OCI-LY1 (cell line): Measurements from ENCODE around the gene COPA.

ENCODE experiments used
- H2AFZ ChIP-seq: fragments of 200-600 bp; sonication (generic), shearing (Covaris generic); 2 replicates; pipeline ENCODE4 v1.6.0; 2014; ENCODE audit warnings: antibody characterized with exemption, mild to moderate bottlenecking, low read length
- H3F3A ChIP-seq: fragments of 200-600 bp; sonication (generic), shearing (Covaris generic); 2 replicates; pipeline ENCODE4 v1.6.0; 2014; ENCODE audit warnings: mild to moderate bottlenecking, antibody characterized with exemption, low read length, moderate library complexity; ENCODE audit not compliant: insufficient read depth
- H3K27ac ChIP-seq: fragments of 200-600 bp; sonication (generic); 2 replicates; pipeline ENCODE4 v1.5.1; 2014; ENCODE audit warnings: low read length, mixed run types, mild to moderate bottlenecking, low read depth; ENCODE audit not compliant: poor library complexity, severe bottlenecking
- H3K27me3 ChIP-seq: fragments of 200-600 bp; sonication (generic); 2 replicates; pipeline ENCODE4 v1.6.0; 2014; ENCODE audit warnings: antibody characterized with exemption, mild to moderate bottlenecking, low read length, moderate library complexity; ENCODE audit not compliant: insufficient read depth
- H3K36me3 ChIP-seq: fragments of 200-600 bp; sonication (generic); 2 replicates; pipeline ENCODE4 v1.6.1; 2014; ENCODE audit warnings: mild to moderate bottlenecking, antibody characterized with exemption, low read length, moderate library complexity, mixed read lengths; ENCODE audit not compliant: insufficient read depth
- H3K4me1 ChIP-seq: fragments of 200-600 bp; sonication (generic); 2 replicates; pipeline ENCODE4 v1.5.1; 2014; ENCODE audit warnings: mild to moderate bottlenecking, low read length, moderate library complexity; ENCODE audit not compliant: insufficient read depth, severe bottlenecking
- H3K4me2 ChIP-seq: fragments of 200-600 bp; sonication (generic), shearing (Covaris generic); 2 replicates; pipeline ENCODE4 v1.6.1; 2014; ENCODE audit warnings: low read length
- H3K4me3 ChIP-seq: fragments of 200-600 bp; sonication (generic); 2 replicates; pipeline ENCODE4 v1.5.1; 2014; ENCODE audit warnings: low read length, low read depth, mild to moderate bottlenecking, mixed read lengths; ENCODE audit not compliant: poor library complexity, severe bottlenecking
- H3K79me2 ChIP-seq: fragments of 200-600 bp; shearing (Covaris generic); 2 replicates; pipeline ENCODE4 v1.6.1; 2016; ENCODE audit warnings: mixed run types, low read length, mixed read lengths; ENCODE audit not compliant: insufficient read depth
- H3K9ac ChIP-seq: fragments of 200-600 bp; sonication (generic), shearing (Covaris generic); 2 replicates; pipeline ENCODE4 v1.6.1; 2014; ENCODE audit warnings: mild to moderate bottlenecking, low read length, mixed read lengths
- H3K9me2 ChIP-seq: fragments of 200-600 bp; sonication (generic), shearing (Covaris generic); 2 replicates; pipeline ENCODE4 v1.6.1; 2014; ENCODE audit warnings: low read depth, mild to moderate bottlenecking, low read length, mixed read lengths
- H3K9me3 ChIP-seq: fragments of 200-600 bp; shearing (Covaris generic); 2 replicates; pipeline ENCODE4 v1.6.1; 2014; ENCODE audit warnings: low read length, mixed read lengths
- H4K20me1 ChIP-seq: fragments of 200-600 bp; sonication (generic), shearing (Covaris generic); 2 replicates; pipeline ENCODE4 v1.6.0; 2016; ENCODE audit warnings: mild to moderate bottlenecking, low read length; ENCODE audit not compliant: insufficient read depth
- EZH2 ChIP-seq: fragments of 200-600 bp; sonication (generic), shearing (Covaris generic); IDR thresholded peaks from 2 replicates; pipeline ENCODE4 v1.8.0; 2017; ENCODE audit warnings: borderline replicate concordance, mixed run types, mild to moderate bottlenecking, antibody characterized with exemption, low read length, moderate library complexity, mixed read lengths
- TF ChIP-seq, protein P1 (sequence below): fragments of 200-600 bp; sonication (generic), shearing (Covaris generic); IDR thresholded peaks from 2 replicates; pipeline ENCODE4 v1.5.1; 2017; ENCODE audit warnings: mild to moderate bottlenecking, antibody characterized with exemption, low read length, moderate library complexity, mixed read lengths

The COPA gene

DNA sequence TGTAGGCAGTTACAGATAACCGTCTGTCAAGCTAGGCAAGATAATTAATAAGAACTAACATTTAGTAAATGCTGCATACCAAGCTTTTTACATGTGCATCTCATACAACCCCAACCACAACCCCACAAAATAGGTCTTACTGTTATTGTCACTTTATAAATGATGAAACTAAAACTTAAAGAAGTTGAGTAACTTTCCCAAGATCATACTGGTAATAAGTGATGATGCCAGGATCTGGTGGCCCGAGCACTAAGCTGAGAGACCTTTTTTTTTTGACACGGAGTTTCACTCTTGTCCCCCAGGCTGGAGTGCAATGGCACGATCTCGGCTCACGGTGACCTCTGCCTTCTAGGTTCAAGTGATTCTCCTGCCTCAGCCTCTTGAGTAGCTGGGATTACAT is 1.9 kb upstream of the COPA start:
- Histone ChIP-seq H3K4me3 (no peak overlapping the region), H3K9ac (no peak overlapping the region), H3K9me2 (no peaks in the 10 kb centered on the region), H3K27ac (no peak overlapping the region), H3K27me3 (no peaks in the 10 kb centered on the region), H3K36me3 (peaks cover 47% of the 10 kb centered on the region), H3F3A (no peaks in the 10 kb centered on the region), H3K79me2 (peaks cover 43% of the 10 kb centered on the region), H3K4me2 (no peak overlapping the region), H3K9me3 (no peaks in the 10 kb centered on the region), H3K4me1 (peaks cover 44% of the 10 kb centered on the region), H2AFZ (no peak overlapping the region), H4K20me1 (0 out of 2 replicates have a peak, but pooled peaks cover 3% of the 10 kb centered on the region)
- no peak for TF ChIP-seq EZH2
- TF ChIP-seq, protein P1, sequence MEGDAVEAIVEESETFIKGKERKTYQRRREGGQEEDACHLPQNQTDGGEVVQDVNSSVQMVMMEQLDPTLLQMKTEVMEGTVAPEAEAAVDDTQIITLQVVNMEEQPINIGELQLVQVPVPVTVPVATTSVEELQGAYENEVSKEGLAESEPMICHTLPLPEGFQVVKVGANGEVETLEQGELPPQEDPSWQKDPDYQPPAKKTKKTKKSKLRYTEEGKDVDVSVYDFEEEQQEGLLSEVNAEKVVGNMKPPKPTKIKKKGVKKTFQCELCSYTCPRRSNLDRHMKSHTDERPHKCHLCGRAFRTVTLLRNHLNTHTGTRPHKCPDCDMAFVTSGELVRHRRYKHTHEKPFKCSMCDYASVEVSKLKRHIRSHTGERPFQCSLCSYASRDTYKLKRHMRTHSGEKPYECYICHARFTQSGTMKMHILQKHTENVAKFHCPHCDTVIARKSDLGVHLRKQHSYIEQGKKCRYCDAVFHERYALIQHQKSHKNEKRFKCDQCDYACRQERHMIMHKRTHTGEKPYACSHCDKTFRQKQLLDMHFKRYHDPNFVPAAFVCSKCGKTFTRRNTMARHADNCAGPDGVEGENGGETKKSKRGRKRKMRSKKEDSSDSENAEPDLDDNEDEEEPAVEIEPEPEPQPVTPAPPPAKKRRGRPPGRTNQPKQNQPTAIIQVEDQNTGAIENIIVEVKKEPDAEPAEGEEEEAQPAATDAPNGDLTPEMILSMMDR: no peak

DNA sequence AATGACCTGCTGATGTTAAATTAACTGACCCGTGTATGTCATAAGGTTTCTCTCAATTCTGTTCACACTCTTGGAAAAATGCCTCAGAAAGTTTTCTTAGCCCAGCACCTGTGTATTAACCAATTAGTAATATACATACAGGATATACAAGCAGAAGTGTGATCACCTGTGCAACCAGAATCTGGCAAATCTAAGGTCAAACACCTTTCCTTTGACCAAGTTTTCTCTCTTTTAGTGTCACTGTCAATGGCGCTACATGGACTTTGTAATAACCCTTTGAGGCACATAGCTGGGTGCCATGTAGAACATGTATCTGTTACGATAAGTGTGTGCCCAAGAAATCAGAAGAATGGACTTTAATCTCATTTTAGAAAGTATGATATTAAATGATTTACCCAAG is 1.2 kb upstream of the COPA start:
- Histone ChIP-seq H3K27me3 (no peaks in the 10 kb centered on the region), H3K79me2 (peaks cover 45% of the 10 kb centered on the region), H3K9ac (peak overlapping the region; percentile 96), H3F3A (no peaks in the 10 kb centered on the region), H2AFZ (no peak overlapping the region), H3K36me3 (peaks cover 47% of the 10 kb centered on the region), H3K27ac (no peak overlapping the region), H3K4me3 (peak overlapping the region; percentile 98), H3K4me1 (peaks cover 44% of the 10 kb centered on the region), H4K20me1 (0 out of 2 replicates have a peak, but pooled peaks cover 3% of the 10 kb centered on the region), H3K9me2 (no peaks in the 10 kb centered on the region), H3K9me3 (no peaks in the 10 kb centered on the region), H3K4me2 (peak overlapping the region; percentile 84)
- TF ChIP-seq EZH2: no peak
- TF ChIP-seq, protein P1: no peak

DNA sequence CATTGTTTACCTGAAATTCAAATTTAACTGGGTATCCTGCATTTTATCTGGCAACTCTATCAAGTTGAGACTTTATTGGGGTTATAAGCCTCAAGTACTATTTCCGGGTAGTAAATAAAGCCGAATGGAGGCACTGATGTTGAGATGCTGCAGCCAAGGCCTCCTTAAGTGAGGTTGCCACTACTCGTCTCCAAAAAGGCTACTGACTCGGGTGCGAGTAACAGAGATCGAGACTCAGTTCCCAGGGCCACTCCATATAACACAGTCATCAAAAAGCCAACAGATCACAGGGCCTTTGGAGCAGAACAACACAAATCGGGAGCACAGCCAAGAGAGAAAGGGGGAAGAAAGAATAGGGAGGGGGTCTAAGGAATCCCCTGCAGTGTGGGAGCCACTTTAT is 524 bp downstream of the COPA start:
- H3K4me3 ChIP-seq: peak overlapping the region; percentile 98
- peak overlapping the region; percentile 96 for H3K9ac ChIP-seq
- H3K9me3 ChIP-seq: no peaks in the 10 kb centered on the region
- no peak for TF ChIP-seq EZH2
- TF ChIP-seq, protein P1: no peak
- no peaks in the 10 kb centered on the region for H3F3A ChIP-seq
- peaks cover 52% of the 10 kb centered on the region for H3K36me3 ChIP-seq
- H3K79me2 ChIP-seq: peaks cover 45% of the 10 kb centered on the region
- 0 out of 2 replicates have a peak, but pooled peaks cover 3% of the 10 kb centered on the region for H4K20me1 ChIP-seq
- peaks cover 44% of the 10 kb centered on the region for H3K4me1 ChIP-seq
- H3K27me3 ChIP-seq: no peaks in the 10 kb centered on the region
- H2AFZ ChIP-seq: no peak overlapping the region
- H3K4me2 ChIP-seq: peak overlapping the region; percentile 84
- no peaks in the 10 kb centered on the region for H3K9me2 ChIP-seq
- H3K27ac ChIP-seq: peak overlapping the region; percentile 21
